AG10803 (cell line): ENCODE results near the gene NAXD.

Source experiments
- DNase-seq: peaks from one replicate; pipeline ENCODE4 v3.0.0; 2010; ENCODE audit warnings: low read depth
- H3K4me3 ChIP-seq: 2 replicates; pipeline ENCODE4 v1.5.1; 2011; ENCODE audit warnings: mild to moderate bottlenecking, low read length, control low read depth
- TF ChIP-seq, protein P1 (sequence below): conservative IDR thresholded peaks from 2 replicates; pipeline ENCODE4 v1.5.1; 2011; ENCODE audit warnings: mild to moderate bottlenecking, low read length, control low read depth, inconsistent platforms

The NAXD gene

DNA sequence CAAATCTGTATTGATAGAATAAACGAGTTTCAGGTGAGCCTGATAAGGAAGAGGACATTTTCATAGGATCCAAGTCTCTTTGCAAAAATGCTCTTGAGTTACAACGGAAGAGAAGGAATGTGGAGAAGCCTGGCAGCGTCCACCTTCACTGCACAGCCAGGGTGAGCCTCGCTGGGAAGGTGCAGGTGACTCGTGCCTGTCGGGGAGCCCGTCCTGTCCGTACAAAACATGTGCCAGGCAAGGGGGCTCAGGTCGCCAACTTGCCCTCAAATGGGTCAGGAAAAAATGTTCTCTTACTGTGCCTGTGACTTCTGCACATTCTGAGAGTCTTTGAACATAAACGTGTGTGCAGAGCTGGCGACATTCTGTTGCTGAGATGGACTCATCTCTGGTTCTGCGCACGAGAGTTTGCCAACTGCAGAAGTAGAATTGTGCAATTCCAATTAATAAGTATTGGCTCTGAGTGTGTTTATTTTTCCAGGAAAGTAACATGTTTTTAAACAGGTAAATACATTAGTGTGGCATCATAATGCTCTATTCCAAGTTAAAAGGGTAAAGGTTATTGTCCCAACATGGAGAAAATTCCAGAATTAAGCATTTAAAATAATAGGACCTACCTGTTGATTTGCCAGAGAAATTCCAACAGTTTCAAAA lies 28.6 kb downstream of the NAXD start:
- no peak overlapping the region for H3K4me3 ChIP-seq
- DNase-seq: no peak
- TF ChIP-seq, protein P1, sequence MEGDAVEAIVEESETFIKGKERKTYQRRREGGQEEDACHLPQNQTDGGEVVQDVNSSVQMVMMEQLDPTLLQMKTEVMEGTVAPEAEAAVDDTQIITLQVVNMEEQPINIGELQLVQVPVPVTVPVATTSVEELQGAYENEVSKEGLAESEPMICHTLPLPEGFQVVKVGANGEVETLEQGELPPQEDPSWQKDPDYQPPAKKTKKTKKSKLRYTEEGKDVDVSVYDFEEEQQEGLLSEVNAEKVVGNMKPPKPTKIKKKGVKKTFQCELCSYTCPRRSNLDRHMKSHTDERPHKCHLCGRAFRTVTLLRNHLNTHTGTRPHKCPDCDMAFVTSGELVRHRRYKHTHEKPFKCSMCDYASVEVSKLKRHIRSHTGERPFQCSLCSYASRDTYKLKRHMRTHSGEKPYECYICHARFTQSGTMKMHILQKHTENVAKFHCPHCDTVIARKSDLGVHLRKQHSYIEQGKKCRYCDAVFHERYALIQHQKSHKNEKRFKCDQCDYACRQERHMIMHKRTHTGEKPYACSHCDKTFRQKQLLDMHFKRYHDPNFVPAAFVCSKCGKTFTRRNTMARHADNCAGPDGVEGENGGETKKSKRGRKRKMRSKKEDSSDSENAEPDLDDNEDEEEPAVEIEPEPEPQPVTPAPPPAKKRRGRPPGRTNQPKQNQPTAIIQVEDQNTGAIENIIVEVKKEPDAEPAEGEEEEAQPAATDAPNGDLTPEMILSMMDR: no peak

DNA sequence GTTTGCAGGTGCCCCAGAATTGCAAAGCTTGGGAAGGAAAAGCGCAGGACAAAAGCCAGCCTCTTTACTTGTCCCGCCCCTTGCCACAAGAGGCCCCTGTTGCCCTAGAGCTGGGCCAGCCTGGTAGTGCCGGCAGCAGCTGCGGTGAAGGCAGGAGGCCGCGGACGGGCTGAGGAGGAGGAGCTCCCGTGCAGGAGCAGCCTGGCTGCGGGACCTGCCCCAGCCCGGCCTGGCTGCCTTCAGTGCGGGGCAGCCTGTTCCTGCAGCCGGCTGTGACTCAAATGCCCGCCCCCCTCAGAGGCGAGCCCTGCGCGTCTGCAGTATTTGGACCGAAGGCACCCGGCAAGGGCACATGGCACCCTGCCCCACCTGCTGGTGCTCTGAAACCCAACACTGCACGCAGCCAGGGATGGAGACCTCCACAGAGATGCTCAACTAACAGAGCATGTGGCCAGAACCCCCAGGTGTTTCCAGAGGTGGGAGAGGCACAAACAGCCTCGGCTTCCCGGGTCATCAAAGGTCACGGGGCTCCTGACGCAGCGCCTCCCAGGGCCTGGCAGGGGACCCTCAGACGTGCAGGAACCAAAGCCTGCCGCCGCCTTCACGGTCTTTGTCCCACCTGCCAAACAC lies 29.7 kb downstream of the NAXD start:
- DNase-seq: peak; percentile 74
- TF ChIP-seq, protein P1: peak; percentile 47
- no peak overlapping the region for H3K4me3 ChIP-seq

DNA sequence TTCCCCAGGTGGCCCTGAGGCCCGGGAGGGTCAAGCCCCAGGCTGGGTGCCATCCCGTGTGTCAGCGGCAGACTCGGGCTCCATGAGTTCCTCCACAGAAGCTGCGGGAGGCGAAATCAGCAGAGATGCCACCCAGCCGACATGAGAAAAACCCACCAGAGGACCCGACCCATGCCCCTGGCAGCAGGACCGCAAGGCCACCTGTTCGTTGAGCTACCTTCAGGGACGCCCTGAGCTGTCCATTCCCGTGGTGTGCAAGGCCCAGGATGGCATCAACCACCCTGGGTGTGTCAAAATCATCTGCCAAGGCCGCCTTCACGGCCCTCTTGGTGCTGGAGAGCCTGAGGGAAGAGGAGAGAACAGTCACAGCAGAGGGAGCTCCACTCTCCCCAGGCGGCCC lies 30.4 kb downstream of the NAXD start:
- H3K4me3 ChIP-seq: no peak overlapping the region
- no peak for DNase-seq
- TF ChIP-seq, protein P1: no peak

DNA sequence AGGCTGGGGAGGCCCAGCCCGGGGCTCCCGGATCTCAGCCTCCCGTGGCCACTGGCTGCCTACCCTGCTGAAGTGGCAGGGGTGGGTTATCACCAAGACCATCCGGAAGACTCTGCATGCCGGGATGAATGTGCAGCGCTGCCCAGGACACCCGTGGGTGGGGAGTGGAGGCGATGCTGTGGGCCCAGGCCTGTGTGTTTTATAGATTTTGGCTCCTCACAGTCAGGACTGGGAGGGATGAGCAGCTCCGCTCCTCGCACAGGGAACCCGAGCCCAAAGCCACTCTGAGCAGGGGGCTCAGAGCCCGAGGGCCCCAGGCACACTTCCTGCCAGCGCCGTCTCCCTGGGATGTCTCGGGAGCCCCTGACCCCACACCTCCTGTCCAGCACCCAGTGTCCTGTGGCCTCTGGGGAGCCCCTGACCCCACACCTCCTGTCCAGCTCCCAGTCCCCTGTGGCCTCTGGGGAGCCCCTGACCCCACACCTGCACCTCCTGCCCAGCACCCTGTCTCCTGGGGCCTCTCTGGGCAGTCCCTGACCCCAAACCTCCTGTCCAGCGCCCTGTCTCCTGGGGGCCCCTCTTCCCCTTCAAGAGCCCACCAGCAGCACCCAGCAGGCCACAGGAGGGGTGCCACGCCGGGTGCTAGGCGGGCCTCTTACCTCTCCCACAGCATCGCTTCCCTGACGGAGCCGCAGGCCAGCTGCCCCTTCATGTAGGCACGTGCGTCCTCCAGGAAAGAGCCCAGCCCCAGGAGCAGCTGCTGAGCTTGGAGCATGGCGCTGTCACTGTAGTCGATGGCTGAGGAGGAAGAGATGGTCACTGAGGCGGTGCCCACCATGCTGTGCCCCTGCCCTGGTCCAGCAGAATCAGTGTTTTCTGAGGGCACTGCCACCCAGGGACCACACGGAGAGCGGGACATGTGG lies 31.4 kb downstream of the NAXD start:
- TF ChIP-seq, protein P1: no peak
- no peak for DNase-seq
- H3K4me3 ChIP-seq: no peak overlapping the region

DNA sequence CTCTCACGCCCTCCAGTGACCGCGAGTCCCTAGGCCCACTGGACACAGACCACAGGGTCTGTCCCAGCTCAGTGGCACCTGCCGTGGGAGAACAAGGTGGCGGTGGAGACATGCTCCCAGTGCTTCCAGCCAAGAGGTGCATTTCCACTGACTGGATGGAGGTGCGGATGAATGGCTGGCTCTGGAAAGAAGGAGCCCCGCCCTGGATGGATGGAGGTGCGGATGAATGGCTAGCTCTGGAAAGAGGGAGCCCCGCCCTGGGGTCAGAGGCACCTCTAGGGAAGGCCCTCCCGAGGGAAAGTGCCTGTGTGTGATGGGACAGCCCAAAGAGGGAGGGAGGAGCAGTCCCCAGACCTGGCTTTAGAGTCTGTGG lies 32.0 kb downstream of the NAXD start:
- TF ChIP-seq, protein P1: no peak
- H3K4me3 ChIP-seq: no peak overlapping the region
- no peak for DNase-seq

DNA sequence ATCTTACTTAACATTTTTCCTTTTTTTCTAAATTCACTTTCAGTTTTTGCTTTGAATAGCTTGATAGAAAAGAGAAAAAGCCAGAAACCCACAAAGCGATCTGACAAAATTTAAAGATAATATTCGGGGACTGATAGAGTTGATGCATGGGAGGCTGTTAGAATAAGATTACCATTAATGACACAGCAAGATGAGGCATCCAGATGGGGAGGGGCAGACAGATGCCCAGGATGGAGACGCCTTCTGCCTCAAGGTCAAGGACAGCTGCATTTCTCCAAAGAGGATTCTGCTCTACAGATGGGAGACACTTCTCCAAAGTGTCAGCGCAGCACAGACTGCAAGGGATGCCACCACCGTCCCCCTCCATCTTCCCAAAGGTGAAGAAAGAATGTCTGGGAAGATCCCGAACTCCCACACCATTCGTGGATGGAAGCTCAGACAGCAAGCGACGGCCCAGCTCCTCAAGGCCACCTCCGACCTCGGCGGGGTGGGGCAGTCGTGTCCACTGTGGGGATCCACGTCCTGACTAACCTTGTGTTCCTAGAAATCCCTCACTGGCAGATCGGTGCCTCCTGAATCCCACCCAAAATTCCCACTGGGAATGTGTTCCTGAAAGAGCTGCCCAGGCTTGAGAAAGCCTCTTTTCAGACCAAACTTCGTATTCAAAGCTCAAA lies 32.9 kb downstream of the NAXD start:
- no peak overlapping the region for H3K4me3 ChIP-seq
- no peak for DNase-seq
- TF ChIP-seq, protein P1: no peak
